RCC 7860 (cell line): Measurements from ENCODE around the gene ERMN.
"Not testable (repeated sequence)": the region's sequence is repeated elsewhere in the genome, so short reads cannot be mapped to it uniquely, and the experiment has no call there.

Experiments used
- DNase-seq: peaks from one replicate; pipeline ENCODE4 v3.0.0-alpha.2; 2015; ENCODE audit warnings: low spot score
- FAIRE-seq: peaks from 2 replicates; lab custom pipeline; 2012; peaks lifted over from hg19 to GRCh38; lab: Jason Lieb, UNC

The ERMN gene

GRCh38 chr2:157325786-157326185 lies at the start of gene ERMN:
Gene ERMN, minus strand, starts transcription at chr2:157325824. Its CDS starts 182 bp downstream, at chr2:157325642.
- no peak for FAIRE-seq
- DNase-seq = no peak

- DNase-seq (no peak), FAIRE-seq (no peak)
Measured at GRCh38 chr2:157375384-157375783, 49.8 kb upstream of the ERMN start.

- not testable (repeated sequence) for FAIRE-seq, DNase-seq
Measured at GRCh38 chr2:157368508-157368907, 42.9 kb upstream of the ERMN start.

GRCh38 chr2:157367704-157368103 lies 42.1 kb upstream of the ERMN start:
- DNase-seq = no peak
- FAIRE-seq = no peak

GRCh38 chr2:157364257-157364974 lies 38.8 kb upstream of the ERMN start:
- DNase-seq = no peak
- FAIRE-seq = no peak

GRCh38 chr2:157363612-157364101 lies 38.0 kb upstream of the ERMN start:
- DNase-seq = no peak
- no peak for FAIRE-seq

- FAIRE-seq = no peak
- no peak for DNase-seq
Measured at GRCh38 chr2:157362627-157363026, 37.0 kb upstream of the ERMN start.

GRCh38 chr2:157361526-157361925 lies 35.9 kb upstream of the ERMN start:
- no peak for FAIRE-seq

GRCh38 chr2:157359628-157360027 lies 34.0 kb upstream of the ERMN start:
- FAIRE-seq (no peak), DNase-seq (no peak)

More at GRCh38 chr2:157361526-157361925, 35.9 kb upstream of the ERMN start:
- no peak for DNase-seq

GRCh38 chr2:157355618-157356017 lies 30.0 kb upstream of the ERMN start:
- no peak for DNase-seq
- FAIRE-seq = no peak

GRCh38 chr2:157349949-157350515 lies 24.4 kb upstream of the ERMN start:
- FAIRE-seq = no peak
- no peak for DNase-seq

GRCh38 chr2:157348291-157348921 lies 22.8 kb upstream of the ERMN start:
- DNase-seq (no peak), FAIRE-seq (no peak)

- no peak for FAIRE-seq
- DNase-seq = no peak
Measured at GRCh38 chr2:157345647-157346389, 20.2 kb upstream of the ERMN start.

GRCh38 chr2:157341381-157341780 lies 15.8 kb upstream of the ERMN start:
- DNase-seq, FAIRE-seq: not testable (repeated sequence)

GRCh38 chr2:157339965-157340655 lies 14.5 kb upstream of the ERMN start:
- FAIRE-seq (no peak), DNase-seq (no peak)

- no peak for DNase-seq
- FAIRE-seq = no peak
Measured at GRCh38 chr2:157337978-157338377, 12.4 kb upstream of the ERMN start.

- DNase-seq (peak; percentile 37), FAIRE-seq (no peak)
Measured at GRCh38 chr2:157336137-157337010, 10.8 kb upstream of the ERMN start.

GRCh38 chr2:157334797-157335196 lies 9.2 kb upstream of the ERMN start:
- DNase-seq (no peak), FAIRE-seq (no peak)

- FAIRE-seq (no peak), DNase-seq (no peak)
Measured at GRCh38 chr2:157334335-157334734, 8.7 kb upstream of the ERMN start.
